BE2C (cell line): Measurements from ENCODE around the gene EIF2B1.

ENCODE experiments used
- DNase-seq: peaks from one replicate; pipeline ENCODE4 v3.0.0-alpha.2; 2020
- H3K27me3 ChIP-seq: fragments of 250-450 bp; sonication (Bioruptor Pico); 2 replicates; pipeline ENCODE4 v1.5.1; 2020; ENCODE audit warnings: mild to moderate bottlenecking
- H3K36me3 ChIP-seq: fragments of 250-450 bp; sonication (Bioruptor Pico); 2 replicates; pipeline ENCODE4 v1.5.1; 2020; ENCODE audit warnings: mild to moderate bottlenecking
- H3K4me1 ChIP-seq: fragments of 250-450 bp; sonication (Bioruptor Pico); 2 replicates; pipeline ENCODE4 v1.5.1; 2020
- H3K4me3 ChIP-seq: 2 replicates; pipeline ENCODE4 v1.5.1; 2011; ENCODE audit warnings: low read depth, low read length
- H3K9me3 ChIP-seq: fragments of 250-450 bp; sonication (Bioruptor Pico); 2 replicates; pipeline ENCODE4 v1.5.1; 2020
- CTCF ChIP-seq: IDR thresholded peaks from 2 replicates; pipeline ENCODE4 v1.5.1; 2012; ENCODE audit warnings: mild to moderate bottlenecking, low read depth, low read length

EIF2B1 gene

GRCh38 chr12:123601602-123602489 is 31.6 kb downstream of the EIF2B1 start, which contains the start of gene DDX55:
Gene DDX55 (plus strand): TSS chr12:123602099. CDS start chr12:123602149, 50 bp downstream.
- TF ChIP-seq CTCF, result peak; percentile 40
- Histone ChIP-seq H3K9me3 (no peaks in the 10 kb centered on the region), H3K4me1 (no peaks in the 10 kb centered on the region), H3K4me3 (peak within 1 kb of the TSS; percentile 95), H3K27me3 (no peaks in the 10 kb centered on the region), H3K36me3 (peaks cover 44% of the 10 kb centered on the region)
- DNase-seq, result peak; percentile 89

- TF ChIP-seq CTCF, result no peak
- no peak overlapping the region for H3K4me3 ChIP-seq
- no peaks in the 10 kb centered on the region for H3K9me3 ChIP-seq
- peaks cover 45% of the 10 kb centered on the region for H3K36me3 ChIP-seq
- H3K27me3 ChIP-seq, result no peaks in the 10 kb centered on the region
- DNase-seq, result no peak
- no peaks in the 10 kb centered on the region for H3K4me1 ChIP-seq
These were observed 33.8 kb downstream of the EIF2B1 start for GRCh38 chr12:123599721-123600120.

GRCh38 chr12:123599310-123599709 is 34.2 kb downstream of the EIF2B1 start:
- H3K27me3 ChIP-seq, result no peaks in the 10 kb centered on the region
- H3K4me3 ChIP-seq, result no peak overlapping the region
- no peak for DNase-seq
- no peak for TF ChIP-seq CTCF
- no peaks in the 10 kb centered on the region for H3K9me3 ChIP-seq
- H3K36me3 ChIP-seq, result peaks cover 45% of the 10 kb centered on the region
- H3K4me1 ChIP-seq, result no peaks in the 10 kb centered on the region

GRCh38 chr12:123598522-123598921 is 35.0 kb downstream of the EIF2B1 start:
- Histone ChIP-seq H3K9me3 (no peaks in the 10 kb centered on the region), H3K36me3 (peaks cover 44% of the 10 kb centered on the region)

GRCh38 chr12:123597100-123597499 is 36.4 kb downstream of the EIF2B1 start:
- TF ChIP-seq CTCF, result no peak
- no peaks in the 10 kb centered on the region for H3K4me1 ChIP-seq
- H3K4me3 ChIP-seq, result no peak overlapping the region
- H3K36me3 ChIP-seq, result peaks cover 56% of the 10 kb centered on the region
- no peaks in the 10 kb centered on the region for H3K9me3 ChIP-seq
- no peak for DNase-seq
- no peaks in the 10 kb centered on the region for H3K27me3 ChIP-seq

More at GRCh38 chr12:123598522-123598921, 35.0 kb downstream of the EIF2B1 start:
- H3K4me1 ChIP-seq, result no peaks in the 10 kb centered on the region
- H3K4me3 ChIP-seq, result no peak overlapping the region
- no peaks in the 10 kb centered on the region for H3K27me3 ChIP-seq
- no peak for TF ChIP-seq CTCF
- DNase-seq, result no peak

GRCh38 chr12:123595729-123596128 is 37.8 kb downstream of the EIF2B1 start:
- Histone ChIP-seq H3K36me3 (peaks cover 68% of the 10 kb centered on the region), H3K4me1 (no peaks in the 10 kb centered on the region), H3K4me3 (no peak overlapping the region), H3K9me3 (no peaks in the 10 kb centered on the region), H3K27me3 (no peaks in the 10 kb centered on the region)
- DNase-seq, result no peak
- no peak for TF ChIP-seq CTCF
